HepG2 (cell line): ENCODE results near the gene ARHGAP26. TPM values are rescaled to one million over a fixed set of nuclear protein-coding genes. Genes with fewer than 3 reads are reported as not detected.

ENCODE experiments used
- ATAC-seq: fragments of 200-7000 bp; cut with Tn5 transposase; 3 replicates; pipeline ENCODE4 v1.9.1; 2020; ENCODE audit warnings: mild to moderate bottlenecking, moderate library complexity
- BruUV-seq: library from RNA; stranded (reverse); fragments of 400-500 nt; replicated peaks from 2 replicates; lab custom pipeline; 2021; lab: Mats Ljungman, UMichigan
- CTCF ChIA-PET: fragments of 300-600 bp; formaldehyde crosslinking; extraction: SDS; loops from one replicate; lab custom pipeline; 2021; ENCODE audit warnings: low total read pairs, inconsistent platforms, low intra/inter-chr PET ratio; lab: Yijun Ruan, JAX
- POLR2A ChIA-PET: fragments of 350-600 bp; sonication (Branson Sonifier 250); formaldehyde crosslinking; loops from one replicate; lab custom pipeline; 2020; ENCODE audit warnings: antibody characterized with exemption, inconsistent platforms; lab: Yijun Ruan, JAX
- DNase-seq: peaks from one replicate; pipeline ENCODE4 v3.0.0-alpha.2; 2015; ENCODE audit warnings: low spot score
- FAIRE-seq: peaks from 3 replicates; lab custom pipeline; 2011; peaks lifted over from hg19 to GRCh38; lab: Jason Lieb, UNC
- H2AFZ ChIP-seq: one replicate; pipeline ENCODE4 v1.6.1; 2011; ENCODE audit warnings: low read length, inconsistent platforms
- H3K27ac ChIP-seq: fragments of 300-600 bp; 3 replicates; pipeline ENCODE4 v1.8.0; 2011; ENCODE audit warnings: mixed run types, mild to moderate bottlenecking, mixed read lengths, low read length, inconsistent platforms; ENCODE audit not compliant: insufficient read depth; ENCODE audit errors: extremely low read length
- H3K27me3 ChIP-seq, 2 experiments: fragments of 200-600 bp in 1 of 2; 2 replicates in 1 of 2; 3 replicates in 1 of 2; pipeline versions ENCODE4 v1.6.0 to v1.8.0; 2011; ENCODE audit warnings: low read length in 2 of 2, mild to moderate bottlenecking in 2 of 2, moderate library complexity in 2 of 2, inconsistent platforms in 1 of 2; ENCODE audit not compliant: insufficient read depth in 2 of 2, control insufficient read depth in 1 of 2
- H3K36me3 ChIP-seq, 2 experiments: fragments of 200-600 bp in 1 of 2; replicated peaks in 1 of 2; 2 replicates in 1 of 2; 3 replicates in 1 of 2; pipeline versions ENCODE4 v1.5.1 to v1.8.0; 2011; ENCODE audit warnings: low read length in 2 of 2, inconsistent platforms in 1 of 2; ENCODE audit not compliant: insufficient read depth in 2 of 2, control insufficient read depth in 1 of 2
- H3K4me1 ChIP-seq: 2 replicates; pipeline ENCODE4 v1.5.1; 2012; ENCODE audit warnings: low read length, inconsistent platforms; ENCODE audit not compliant: insufficient read depth
- H3K4me2 ChIP-seq: 2 replicates; pipeline ENCODE4 v1.6.0; 2011; ENCODE audit warnings: low read depth, low read length, inconsistent platforms
- H3K4me3 ChIP-seq, 3 experiments: fragments of 200-600 bp in 1 of 3; sonication (generic), shearing (Covaris generic) in 1 of 3; replicated peaks in 1 of 3; 2 replicates each; pipeline ENCODE4 v1.5.1; 2011 to 2016; ENCODE audit warnings: low read length in 3 of 3, inconsistent platforms in 2 of 3, low read depth in 2 of 3, mild to moderate bottlenecking in 2 of 3, control low read depth in 1 of 3, mixed read lengths in 1 of 3; ENCODE audit not compliant: insufficient read depth in 1 of 3
- H3K79me2 ChIP-seq: one replicate; pipeline ENCODE4 v1.6.1; 2011; ENCODE audit warnings: low read length, inconsistent platforms; ENCODE audit not compliant: insufficient read depth
- H3K9ac ChIP-seq: 2 replicates; pipeline ENCODE4 v1.6.0; 2011; ENCODE audit warnings: mild to moderate bottlenecking, low read depth, low read length, inconsistent platforms; ENCODE audit not compliant: insufficient read depth
- H3K9me3 ChIP-seq: 2 replicates; pipeline ENCODE4 v1.5.1; 2012; ENCODE audit warnings: mild to moderate bottlenecking, low read length
- H4K20me1 ChIP-seq: 2 replicates; pipeline ENCODE4 v1.6.0; 2011; ENCODE audit warnings: inconsistent platforms, mild to moderate bottlenecking, low read length, moderate library complexity; ENCODE audit not compliant: insufficient read depth
- MYC ChIP-seq: sonication (generic); formaldehyde crosslinking; IDR thresholded peaks from 2 replicates; pipeline ENCODE4 v1.9.0; 2021; ENCODE audit warnings: missing genetic modification reagents, borderline replicate concordance
- PAF1 ChIP-seq: IDR thresholded peaks from 2 replicates; pipeline ENCODE4 v1.6.1; 2016; ENCODE audit warnings: missing genetic modification reagents, missing compliant biosample characterization
- PHF8 ChIP-seq: sonication (generic); formaldehyde crosslinking; IDR thresholded peaks from 2 replicates; pipeline ENCODE4 v1.5.0; 2020; ENCODE audit warnings: missing genetic modification reagents
- RCOR2 ChIP-seq: IDR thresholded peaks from 2 replicates; pipeline ENCODE4 v1.6.1; 2016; ENCODE audit warnings: missing biosample characterization, missing genetic modification reagents
- SOX13 ChIP-seq, 3 experiments: fragments of 450-650 bp in 1 of 3; sonication (generic) in 1 of 3; formaldehyde crosslinking in 1 of 3; IDR thresholded peaks in 2 of 3; conservative IDR thresholded peaks in 1 of 3; 2 replicates each; pipeline versions ENCODE4 v1.5.0 to v1.6.1; 2016 to 2020; ENCODE audit warnings: antibody characterized with exemption in 1 of 3, mild to moderate bottlenecking in 1 of 3, missing compliant biosample characterization in 1 of 3, missing genetic modification reagents in 1 of 3, moderate library complexity in 1 of 3
- ZBTB40 ChIP-seq, 2 experiments: fragments of 450-650 bp in 1 of 2; sonication (generic) in 1 of 2; formaldehyde crosslinking in 1 of 2; IDR thresholded peaks; 2 replicates each; pipeline versions ENCODE4 v1.6.1 to v1.8.0; 2016 to 2022; ENCODE audit warnings: antibody characterized with exemption in 1 of 2, mild to moderate bottlenecking in 1 of 2, missing genetic modification reagents in 1 of 2
- ZNF749 ChIP-seq: sonication (generic); formaldehyde crosslinking; IDR thresholded peaks from 2 replicates; pipeline ENCODE4 v1.8.0; 2022; ENCODE audit warnings: mild to moderate bottlenecking, missing genetic modification reagents, moderate library complexity, borderline replicate concordance
- ZSCAN9 ChIP-seq: IDR thresholded peaks from 2 replicates; pipeline ENCODE4 v1.6.1; 2016; ENCODE audit warnings: borderline replicate concordance
- WGBS: methylation state at CpG from one replicate; pipeline ENCODE4 v1.1.6; 2017; ENCODE audit warnings: low lambda C conversion rate; 5-methylcytosine and 5-hydroxymethylcytosine counted together
- in situ Hi-C: cut with HindIII; loops from 2 replicates; pipeline ENCODE4 v1.10.0; 2017; ENCODE audit warnings: low pct_unique_long_range_greater_than_20kb; ENCODE audit not compliant: extremely low pct_ligation_motif_present
- intact Hi-C: fragments of 100-400 bp; cut with micrococcal nuclease; formaldehyde crosslinking; loops from one replicate; pipeline ENCODE4 v1.10.0; 2022; ENCODE audit not compliant: unreplicated experiment
- polyA plus RNA-seq, 8 experiments: library from polyadenylated mRNA; depleted of rRNA in 3 of 8; stranded (reverse) in 7 of 8; unstranded in 1 of 8; fragments of >200 nt; fragmentation: Illumina TruSeq in 4 of 8; extraction: Trizol in 4 of 8; gene quantifications; 2 replicates each; pipeline versions ENCODE4 v1.2.1 to v1.2.3, GENCODE V29; 2011 to 2016; ENCODE audit warnings: low read depth in 4 of 8, missing spikeins in 1 of 8, mixed read lengths in 1 of 8; ENCODE audit not compliant: insufficient read depth in 1 of 8
- total RNA-seq, 5 experiments: library from RNA; depleted of rRNA; stranded (reverse); fragments of >200 nt; fragmentation: Illumina TruSeq; extraction: Trizol; gene quantifications; 2 replicates each; pipeline ENCODE4 v1.2.3, GENCODE V29; 2016; ENCODE audit warnings: low read depth in 1 of 5

ARHGAP26 gene
- total and polyA plus RNA-seq, 2 of the 13 experiments (the other 11 are each of a cell fraction or from before 2014, with no cell fraction given): 9.6 to 18.2 TPM

GRCh38 chr5:143274952-143275351, 504.8 kb downstream of the ARHGAP26 start:
- Histone ChIP-seq H3K27me3 (no peaks in the 10 kb centered on the region), H2AFZ (no peak overlapping the region), H3K4me3 (no peak overlapping the region), H3K79me2 (no peaks in the 10 kb centered on the region), H3K9ac (no peak overlapping the region), H4K20me1 (no peaks in the 10 kb centered on the region), H3K36me3 (no peaks in the 10 kb centered on the region)
- POLR2A ChIA-PET: no interaction called here
- no TSS peak for BruUV-seq
- intact Hi-C loops: no loop called here
- TF ChIP-seq RCOR2 (CRISPR knock-in tag) (no peak), ZNF749 (CRISPR knock-in tag) (no peak), MYC (CRISPR knock-in tag) (no peak), ZBTB40 (IDR thresholded peaks at IDR 0.05) (no peak), ZBTB40 (CRISPR knock-in tag; IDR thresholded peaks at IDR 0.05) (no peak), PAF1 (CRISPR knock-in tag) (no peak), PHF8 (CRISPR knock-in tag) (no peak), SOX13 (IDR thresholded peaks at IDR 0.05) (no peak), SOX13 (CRISPR knock-in tag; conservative IDR thresholded peaks at IDR 0.05 in 1 of 2, IDR thresholded peaks at IDR 0.05 in 1 of 2) (no peak), ZSCAN9 (no peak)
- TF ChIP-seq, all 625 proteins: peak for 0
- 95% methylated on average over 1 of the region's 1 CpG for WGBS
- H3K9me3 ChIP-seq: no peaks in the 10 kb centered on the region
- H3K4me2 ChIP-seq: no peak overlapping the region
- CTCF ChIA-PET: no interaction called here
- in situ Hi-C loops: no loop called here
- H3K4me1 ChIP-seq: peaks cover 9% of the 10 kb centered on the region
- FAIRE-seq: no peak
- DNase-seq: no peak
- no peak for ATAC-seq
- H3K27ac ChIP-seq: no peak overlapping the region
